ENCODE results near the gene FRMD3.

FRMD3 gene

GRCh38 chr9:83307066-83307724, 231.0 kb downstream of the FRMD3 start:
- no peak overlapping the region for H3K27ac ChIP-seq (ENCODE audit: insufficient read depth, low read depth, low read length, poor library complexity, severe bottlenecking)
- H3K36me3 ChIP-seq (ENCODE audit: control insufficient read depth, insufficient read depth, low read length) = no peaks in the 10 kb centered on the region
- H3K4me3 ChIP-seq (ENCODE audit: insufficient read depth, low read depth, low read length) = no peak overlapping the region
- H3K4me1 ChIP-seq (ENCODE audit: control insufficient read depth, insufficient read depth, low read length) = peaks cover 3% of the 10 kb centered on the region
- no peaks in the 10 kb centered on the region for H3K27me3 ChIP-seq (ENCODE audit: control insufficient read depth, insufficient read depth, low read length, poor library complexity, severe bottlenecking)
- 83 to 100% methylated on average over 1 of the region's 2 CpGs for WGBS, 2 experiments
- no peaks in the 10 kb centered on the region for H3K9me3 ChIP-seq (ENCODE audit: control insufficient read depth, low read length)

- Histone ChIP-seq H3K4me3 (ENCODE audit: insufficient read depth, low read depth, low read length) (no peak overlapping the region), H3K36me3 (ENCODE audit: control insufficient read depth, insufficient read depth, low read length) (no peaks in the 10 kb centered on the region), H3K9me3 (ENCODE audit: control insufficient read depth, low read length) (no peaks in the 10 kb centered on the region), H3K4me1 (ENCODE audit: control insufficient read depth, insufficient read depth, low read length) (peaks cover 3% of the 10 kb centered on the region), H3K27me3 (ENCODE audit: control insufficient read depth, insufficient read depth, low read length, poor library complexity, severe bottlenecking) (no peaks in the 10 kb centered on the region), H3K27ac (ENCODE audit: insufficient read depth, low read depth, low read length, poor library complexity, severe bottlenecking) (no peak overlapping the region)
- WGBS, 2 experiments = 77 to 78% methylated on average over 8 of the region's 8 CpGs
Measured at GRCh38 chr9:83304686-83305085, 233.5 kb downstream of the FRMD3 start.

- 77 to 82% methylated on average over 6 of the region's 6 CpGs for WGBS, 2 experiments
- H3K4me3 ChIP-seq (ENCODE audit: insufficient read depth, low read depth, low read length) = no peak overlapping the region
- H3K27ac ChIP-seq (ENCODE audit: insufficient read depth, low read depth, low read length, poor library complexity, severe bottlenecking) = no peak overlapping the region
- no peaks in the 10 kb centered on the region for H3K36me3 ChIP-seq (ENCODE audit: control insufficient read depth, insufficient read depth, low read length)
- no peaks in the 10 kb centered on the region for H3K27me3 ChIP-seq (ENCODE audit: control insufficient read depth, insufficient read depth, low read length, poor library complexity, severe bottlenecking)
- no peaks in the 10 kb centered on the region for H3K4me1 ChIP-seq (ENCODE audit: control insufficient read depth, insufficient read depth, low read length)
- H3K9me3 ChIP-seq (ENCODE audit: control insufficient read depth, low read length) = no peaks in the 10 kb centered on the region
Measured at GRCh38 chr9:83299571-83299970, 238.6 kb downstream of the FRMD3 start.

GRCh38 chr9:83299094-83299493, 239.1 kb downstream of the FRMD3 start:
- Histone ChIP-seq H3K27ac (ENCODE audit: insufficient read depth, low read depth, low read length, poor library complexity, severe bottlenecking) (no peak overlapping the region), H3K27me3 (ENCODE audit: control insufficient read depth, insufficient read depth, low read length, poor library complexity, severe bottlenecking) (no peaks in the 10 kb centered on the region), H3K4me3 (ENCODE audit: insufficient read depth, low read depth, low read length) (no peak overlapping the region), H3K9me3 (ENCODE audit: control insufficient read depth, low read length) (no peaks in the 10 kb centered on the region), H3K4me1 (ENCODE audit: control insufficient read depth, insufficient read depth, low read length) (no peaks in the 10 kb centered on the region), H3K36me3 (ENCODE audit: control insufficient read depth, insufficient read depth, low read length) (no peaks in the 10 kb centered on the region)
- 95 to 100% methylated on average over 1 to 2 of the region's 2 CpGs for WGBS, 2 experiments

- H3K36me3 ChIP-seq (ENCODE audit: control insufficient read depth, insufficient read depth, low read length) = no peaks in the 10 kb centered on the region
- H3K27me3 ChIP-seq (ENCODE audit: control insufficient read depth, insufficient read depth, low read length, poor library complexity, severe bottlenecking) = no peaks in the 10 kb centered on the region
- H3K4me1 ChIP-seq (ENCODE audit: control insufficient read depth, insufficient read depth, low read length) = no peaks in the 10 kb centered on the region
- no peak overlapping the region for H3K27ac ChIP-seq (ENCODE audit: insufficient read depth, low read depth, low read length, poor library complexity, severe bottlenecking)
- WGBS, 2 experiments = 88 to 90% methylated on average over 2 of the region's 2 CpGs
- no peaks in the 10 kb centered on the region for H3K9me3 ChIP-seq (ENCODE audit: control insufficient read depth, low read length)
- no peak overlapping the region for H3K4me3 ChIP-seq (ENCODE audit: insufficient read depth, low read depth, low read length)
Measured at GRCh38 chr9:83296123-83296522, 242.1 kb downstream of the FRMD3 start.

- no peak overlapping the region for H3K4me3 ChIP-seq (ENCODE audit: insufficient read depth, low read depth, low read length)
- WGBS, 2 experiments = 88 to 89% methylated on average over 2 of the region's 2 CpGs
- no peaks in the 10 kb centered on the region for H3K36me3 ChIP-seq (ENCODE audit: control insufficient read depth, insufficient read depth, low read length)
- no peaks in the 10 kb centered on the region for H3K9me3 ChIP-seq (ENCODE audit: control insufficient read depth, low read length)
- H3K4me1 ChIP-seq (ENCODE audit: control insufficient read depth, insufficient read depth, low read length) = no peaks in the 10 kb centered on the region
- no peaks in the 10 kb centered on the region for H3K27me3 ChIP-seq (ENCODE audit: control insufficient read depth, insufficient read depth, low read length, poor library complexity, severe bottlenecking)
- H3K27ac ChIP-seq (ENCODE audit: insufficient read depth, low read depth, low read length, poor library complexity, severe bottlenecking) = no peak overlapping the region
Measured at GRCh38 chr9:83294816-83295215, 243.4 kb downstream of the FRMD3 start.

GRCh38 chr9:83291196-83291595, 247.0 kb downstream of the FRMD3 start:
- H3K4me1 ChIP-seq (ENCODE audit: control insufficient read depth, insufficient read depth, low read length) = no peaks in the 10 kb centered on the region
- no peak overlapping the region for H3K4me3 ChIP-seq (ENCODE audit: insufficient read depth, low read depth, low read length)
- H3K36me3 ChIP-seq (ENCODE audit: control insufficient read depth, insufficient read depth, low read length) = no peaks in the 10 kb centered on the region
- 90 to 91% methylated on average over 1 of the region's 1 CpG for WGBS, 2 experiments
- H3K27ac ChIP-seq (ENCODE audit: insufficient read depth, low read depth, low read length, poor library complexity, severe bottlenecking) = no peak overlapping the region
- H3K27me3 ChIP-seq (ENCODE audit: control insufficient read depth, insufficient read depth, low read length, poor library complexity, severe bottlenecking) = no peaks in the 10 kb centered on the region
- no peaks in the 10 kb centered on the region for H3K9me3 ChIP-seq (ENCODE audit: control insufficient read depth, low read length)

- no peak overlapping the region for H3K27ac ChIP-seq (ENCODE audit: insufficient read depth, low read depth, low read length, poor library complexity, severe bottlenecking)
- no peaks in the 10 kb centered on the region for H3K36me3 ChIP-seq (ENCODE audit: control insufficient read depth, insufficient read depth, low read length)
- 42 to 48% methylated on average over 4 to 5 of the region's 5 CpGs for WGBS, 2 experiments
- no peaks in the 10 kb centered on the region for H3K9me3 ChIP-seq (ENCODE audit: control insufficient read depth, low read length)
- H3K27me3 ChIP-seq (ENCODE audit: control insufficient read depth, insufficient read depth, low read length, poor library complexity, severe bottlenecking) = no peaks in the 10 kb centered on the region
- H3K4me3 ChIP-seq (ENCODE audit: insufficient read depth, low read depth, low read length) = no peak overlapping the region
- H3K4me1 ChIP-seq (ENCODE audit: control insufficient read depth, insufficient read depth, low read length) = no peaks in the 10 kb centered on the region
Measured at GRCh38 chr9:83290692-83291091, 247.5 kb downstream of the FRMD3 start.

GRCh38 chr9:83287021-83287420, 251.2 kb downstream of the FRMD3 start:
- Histone ChIP-seq H3K27me3 (ENCODE audit: control insufficient read depth, insufficient read depth, low read length, poor library complexity, severe bottlenecking) (no peaks in the 10 kb centered on the region), H3K4me1 (ENCODE audit: control insufficient read depth, insufficient read depth, low read length) (no peaks in the 10 kb centered on the region), H3K9me3 (ENCODE audit: control insufficient read depth, low read length) (no peaks in the 10 kb centered on the region), H3K4me3 (ENCODE audit: insufficient read depth, low read depth, low read length) (no peak overlapping the region), H3K27ac (ENCODE audit: insufficient read depth, low read depth, low read length, poor library complexity, severe bottlenecking) (no peak overlapping the region), H3K36me3 (ENCODE audit: control insufficient read depth, insufficient read depth, low read length) (no peaks in the 10 kb centered on the region)
- 81 to 88% methylated on average over 1 of the region's 1 CpG for WGBS, 2 experiments

- Histone ChIP-seq H3K27me3 (ENCODE audit: control insufficient read depth, insufficient read depth, low read length, poor library complexity, severe bottlenecking) (no peaks in the 10 kb centered on the region), H3K4me3 (ENCODE audit: insufficient read depth, low read depth, low read length) (no peak overlapping the region), H3K4me1 (ENCODE audit: control insufficient read depth, insufficient read depth, low read length) (no peaks in the 10 kb centered on the region), H3K27ac (ENCODE audit: insufficient read depth, low read depth, low read length, poor library complexity, severe bottlenecking) (no peak overlapping the region), H3K9me3 (ENCODE audit: control insufficient read depth, low read length) (no peaks in the 10 kb centered on the region), H3K36me3 (ENCODE audit: control insufficient read depth, insufficient read depth, low read length) (no peaks in the 10 kb centered on the region)
- WGBS, 2 experiments = 89 to 91% methylated on average over 3 of the region's 3 CpGs
Measured at GRCh38 chr9:83285445-83286225, 252.6 kb downstream of the FRMD3 start.
